Stomach smooth muscle (tissue), 2 donors: ENCODE results near the gene LAT.
"Not testable (repeated sequence)": the region's sequence is repeated elsewhere in the genome, so short reads cannot be mapped to it uniquely, and the experiment has no call there.

Source experiments
- H3K27ac ChIP-seq: one replicate; pipeline ENCODE4 v1.7.0; 2013; ENCODE audit warnings: mild to moderate bottlenecking, low read length, inconsistent platforms
- H3K27me3 ChIP-seq, 2 donors: one replicate each; pipeline ENCODE4 v1.7.0; 2013; ENCODE audit warnings: low read length in 2 of 2; ENCODE audit not compliant: insufficient read depth in 2 of 2, control insufficient read depth in 1 of 2
- H3K36me3 ChIP-seq, 2 donors: one replicate each; pipeline ENCODE4 v1.7.0; 2013; ENCODE audit warnings: low read length in 2 of 2; ENCODE audit not compliant: control insufficient read depth in 2 of 2, insufficient read depth in 2 of 2
- H3K4me1 ChIP-seq: one replicate; pipeline ENCODE4 v1.7.0; 2013; ENCODE audit warnings: low read length; ENCODE audit not compliant: control insufficient read depth, insufficient read depth
- H3K4me3 ChIP-seq, 2 donors: one replicate each; pipeline ENCODE4 v1.7.0; 2013; ENCODE audit warnings: low read length in 2 of 2
- H3K9ac ChIP-seq, 2 donors: one replicate each; pipeline ENCODE4 v1.7.0; 2013; ENCODE audit warnings: low read length in 2 of 2, mild to moderate bottlenecking in 1 of 2
- H3K9me3 ChIP-seq, 2 donors: one replicate each; pipeline ENCODE4 v1.7.0; 2013; ENCODE audit warnings: low read length in 2 of 2; ENCODE audit not compliant: control insufficient read depth in 2 of 2
- donor health status: healthy.
- donor health status: Pancreatic carcinoma.

Gene LAT

GRCh38 chr16:28986492-28986891 lies 1.6 kb downstream of the LAT start:
- Histone ChIP-seq H3K36me3 (peaks cover 31 to 37% of the 10 kb centered on the region in 2 donors), H3K27ac (no peak overlapping the region), H3K4me3 (no peak overlapping the region), H3K9me3 (peaks cover 0 to 6% of the 10 kb centered on the region in 2 donors), H3K27me3 (no peaks in the 10 kb centered on the region), H3K9ac (no peak overlapping the region), H3K4me1 (no peaks in the 10 kb centered on the region)

- no peaks in the 10 kb centered on the region for H3K4me1 ChIP-seq
- H3K36me3 ChIP-seq: peaks cover 30 to 34% of the 10 kb centered on the region in 2 donors
- no peak overlapping the region for H3K9ac ChIP-seq
- no peaks in the 10 kb centered on the region for H3K27me3 ChIP-seq
- no peak overlapping the region for H3K4me3 ChIP-seq
- peaks cover 0 to 6% of the 10 kb centered on the region in 2 donors for H3K9me3 ChIP-seq
- no peak overlapping the region for H3K27ac ChIP-seq
These were observed 2.5 kb downstream of the LAT start for GRCh38 chr16:28987170-28987853.

- no peak overlapping the region for H3K27ac ChIP-seq
These were observed 4.5 kb downstream of the LAT start for GRCh38 chr16:28989363-28989762.

GRCh38 chr16:28990375-28991040 lies 5.7 kb downstream of the LAT start:
- Histone ChIP-seq H3K9me3 (peaks cover 0 to 6% of the 10 kb centered on the region in 2 donors), H3K4me3 (no peak overlapping the region), H3K27me3 (no peaks in the 10 kb centered on the region), H3K9ac (no peak overlapping the region), H3K27ac (no peak overlapping the region), H3K4me1 (no peaks in the 10 kb centered on the region), H3K36me3 (peaks cover 14 to 19% of the 10 kb centered on the region in 2 donors)

More at GRCh38 chr16:28989363-28989762, 4.5 kb downstream of the LAT start:
- no peaks in the 10 kb centered on the region for H3K4me1 ChIP-seq
- H3K36me3 ChIP-seq: peaks cover 16 to 19% of the 10 kb centered on the region in 2 donors
- peaks cover 0 to 6% of the 10 kb centered on the region in 2 donors for H3K9me3 ChIP-seq
- H3K9ac ChIP-seq: no peak overlapping the region
- H3K27me3 ChIP-seq: no peaks in the 10 kb centered on the region
- no peak overlapping the region for H3K4me3 ChIP-seq

GRCh38 chr16:28991687-28992086 lies 6.8 kb downstream of the LAT start:
- Histone ChIP-seq H3K4me1 (no peaks in the 10 kb centered on the region), H3K9ac (no peak overlapping the region), H3K27me3 (no peaks in the 10 kb centered on the region), H3K9me3 (peaks cover 0 to 3% of the 10 kb centered on the region in 2 donors), H3K27ac (no peak overlapping the region), H3K4me3 (no peak overlapping the region), H3K36me3 (peaks cover 11 to 12% of the 10 kb centered on the region in 2 donors)

- no peak overlapping the region for H3K4me3 ChIP-seq
- H3K9me3 ChIP-seq: no peaks in the 10 kb centered on the region
- H3K36me3 ChIP-seq: peaks cover 5 to 6% of the 10 kb centered on the region in 2 donors
- no peaks in the 10 kb centered on the region for H3K4me1 ChIP-seq
- H3K9ac ChIP-seq: no peak overlapping the region
- H3K27me3 ChIP-seq: no peaks in the 10 kb centered on the region
- H3K27ac ChIP-seq: no peak overlapping the region
These were observed 7.6 kb downstream of the LAT start for GRCh38 chr16:28992496-28992895.

- H3K9ac ChIP-seq: no peak overlapping the region
- H3K9me3 ChIP-seq: no peaks in the 10 kb centered on the region
- H3K27me3 ChIP-seq: no peaks in the 10 kb centered on the region
- H3K27ac ChIP-seq: no peak overlapping the region
- no peaks in the 10 kb centered on the region for H3K4me1 ChIP-seq
- no peaks in the 10 kb centered on the region for H3K36me3 ChIP-seq
- no peak overlapping the region for H3K4me3 ChIP-seq
These were observed 14.0 kb downstream of the LAT start for GRCh38 chr16:28998837-28999236.

- Histone ChIP-seq H3K4me1 (no peaks in the 10 kb centered on the region), H3K36me3 (no peaks in the 10 kb centered on the region)
These were observed 14.7 kb downstream of the LAT start for GRCh38 chr16:28999577-28999976.

GRCh38 chr16:29000019-29000418 lies 15.2 kb downstream of the LAT start:
- Histone ChIP-seq H3K4me3 (no peak overlapping the region), H3K4me1 (no peaks in the 10 kb centered on the region), H3K9ac (no peak overlapping the region), H3K27ac (no peak overlapping the region), H3K27me3 (no peaks in the 10 kb centered on the region), H3K9me3 (no peaks in the 10 kb centered on the region), H3K36me3 (no peaks in the 10 kb centered on the region)

More at GRCh38 chr16:28999577-28999976, 14.7 kb downstream of the LAT start:
- H3K4me3 ChIP-seq: no peak overlapping the region
- H3K27me3 ChIP-seq: no peaks in the 10 kb centered on the region
- H3K27ac ChIP-seq: no peak overlapping the region
- no peak overlapping the region for H3K9ac ChIP-seq
- H3K9me3 ChIP-seq: no peaks in the 10 kb centered on the region

- not testable (repeated sequence) for H3K36me3 ChIP-seq, H3K27me3 ChIP-seq, H3K27ac ChIP-seq, H3K9me3 ChIP-seq, H3K4me1 ChIP-seq, H3K4me3 ChIP-seq, H3K9ac ChIP-seq
These were observed 19.8 kb downstream of the LAT start for GRCh38 chr16:29004496-29005139.
